Coronary artery (tissue), 2 donors: Measurements from ENCODE around the gene UCHL3.

Source experiments
- DNase-seq: peaks from one replicate; pipeline ENCODE4 v3.0.0-alpha.2; 2017; ENCODE audit warnings: low spot score
- H3K27ac ChIP-seq, 2 donors: fragments of 200-600 bp; sonication (generic); one replicate each; pipeline ENCODE4 v1.5.1; 2016 to 2019
- H3K4me3 ChIP-seq: fragments of 200-600 bp; sonication (generic); 2 replicates; pipeline ENCODE4 v1.5.1; 2016; ENCODE audit warnings: mild to moderate bottlenecking, moderate library complexity
- CTCF ChIP-seq: fragments of 200-600 bp; sonication (generic); IDR thresholded peaks from one replicate; pipeline ENCODE4 v1.5.1; 2019; ENCODE audit warnings: antibody characterized with exemption

UCHL3 gene

DNA sequence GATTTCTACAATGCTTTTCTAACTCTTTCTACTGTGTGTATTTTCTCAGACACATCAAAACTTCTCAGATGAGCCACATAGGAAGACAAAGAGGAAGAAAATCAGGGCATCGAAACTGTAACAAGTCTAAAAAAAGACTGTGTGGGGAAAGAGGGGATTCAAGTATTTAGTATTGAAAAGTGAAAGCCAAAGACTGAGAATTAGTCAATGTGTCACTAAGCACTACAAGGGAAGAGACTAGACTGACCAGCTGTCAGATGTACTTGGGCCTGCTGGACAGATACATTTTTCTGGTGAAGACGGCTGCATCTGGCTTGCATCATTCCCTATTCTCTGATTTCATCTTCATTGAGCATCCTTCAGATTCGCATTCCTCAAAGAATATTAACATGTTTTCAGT is 37.3 kb upstream of the UCHL3 start:
- no peak for DNase-seq
- TF ChIP-seq CTCF, result no peak
- no peak overlapping the region for H3K27ac ChIP-seq

GRCh38 chr13:75513271-75513670 is 36.3 kb upstream of the UCHL3 start:
- no peak overlapping the region for H3K4me3 ChIP-seq
- no peak overlapping the region for H3K27ac ChIP-seq
- no peak for DNase-seq
- no peak for TF ChIP-seq CTCF

More for the DNA sequence above, 37.3 kb upstream of the UCHL3 start:
- no peak overlapping the region for H3K4me3 ChIP-seq

DNA sequence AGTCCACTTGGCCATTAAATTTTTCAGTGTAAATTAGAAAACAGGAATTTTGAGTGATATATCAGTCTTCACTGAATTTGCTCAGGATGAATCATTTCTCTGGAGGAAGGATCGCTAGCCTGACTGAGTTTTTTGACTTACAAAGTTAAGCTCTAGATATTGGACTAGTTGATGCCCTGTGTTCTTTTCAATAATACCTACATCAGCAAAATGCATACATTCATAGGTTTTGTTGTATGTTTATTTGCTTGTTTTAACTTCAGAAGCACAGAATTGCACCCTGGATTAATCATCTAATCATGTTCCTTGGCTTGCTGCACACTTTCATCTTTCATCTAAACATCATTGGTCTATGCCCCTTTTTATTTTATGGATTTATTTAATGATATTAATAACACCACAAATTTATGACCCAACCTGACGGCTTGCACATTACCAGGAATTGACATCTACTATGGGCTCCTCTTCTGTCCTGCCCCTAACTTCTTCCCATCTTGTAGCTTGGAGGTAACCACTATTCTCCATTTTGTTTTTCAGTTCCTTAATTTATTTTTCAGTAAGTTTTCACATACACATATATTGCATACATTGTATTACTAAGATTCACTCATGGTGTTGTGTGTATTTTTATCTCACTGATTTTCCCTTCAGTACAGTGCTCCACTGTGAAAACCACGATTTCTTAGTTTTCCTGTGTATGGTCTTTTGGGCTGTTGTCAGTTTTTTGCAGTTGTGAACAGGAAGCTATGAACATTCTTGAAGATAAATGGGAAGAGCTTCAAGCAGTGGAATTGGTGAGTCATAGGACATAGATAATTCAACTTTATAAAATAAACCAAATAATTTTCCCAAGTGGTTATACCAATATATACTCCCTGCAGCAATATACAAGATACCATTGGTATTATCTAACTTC is 35.3 kb upstream of the UCHL3 start:
- Histone ChIP-seq H3K27ac (no peak overlapping the region), H3K4me3 (no peak overlapping the region)
- no peak for DNase-seq
- TF ChIP-seq CTCF, result no peak

- DNase-seq, result no peak
- Histone ChIP-seq H3K27ac (no peak overlapping the region), H3K4me3 (no peak overlapping the region)
- TF ChIP-seq CTCF, result no peak
Observed at GRCh38 chr13:75518439-75519088, 31.0 kb upstream of the UCHL3 start.

GRCh38 chr13:75521956-75522355 is 27.6 kb upstream of the UCHL3 start:
- no peak overlapping the region for H3K4me3 ChIP-seq
- no peak overlapping the region for H3K27ac ChIP-seq
- no peak for TF ChIP-seq CTCF
- DNase-seq, result no peak

- Histone ChIP-seq H3K4me3 (no peak overlapping the region), H3K27ac (no peak overlapping the region)
- TF ChIP-seq CTCF, result no peak
- no peak for DNase-seq
Observed at GRCh38 chr13:75530549-75530961, 19.0 kb upstream of the UCHL3 start.
